Panc1 (cell line): Measurements from ENCODE around the gene KLHDC10. TPM values are rescaled to one million over a fixed set of nuclear protein-coding genes. Genes with fewer than 3 reads are reported as not detected.
A peak's percentile ranks its signal among the peaks of the same experiment; 100 is the strongest.

Experiments
- ATAC-seq: fragments of 200-7000 bp; cut with Tn5 transposase; 2 replicates; pipeline ENCODE4 v1.9.1; 2020; ENCODE audit warnings: mild to moderate bottlenecking, moderate library complexity
- BruUV-seq: library from RNA; stranded (reverse); fragments of 400-500 nt; replicated peaks from 2 replicates; lab custom pipeline; 2021; lab: Mats Ljungman, UMichigan
- CTCF ChIA-PET: fragments of 300-600 bp; sonication (Branson Sonifier 250); formaldehyde crosslinking; loops from one replicate; lab custom pipeline; 2022; ENCODE audit warnings: antibody characterized with exemption; lab: Charles Lee
- POLR2A ChIA-PET: fragments of 300-600 bp; sonication (Branson Sonifier 250); formaldehyde crosslinking; loops from one replicate; lab custom pipeline; 2022; ENCODE audit warnings: antibody characterized with exemption; lab: Charles Lee
- DNase-seq: peaks from one replicate; pipeline ENCODE4 v3.0.0-alpha.2; 2010; ENCODE audit warnings: low read depth, low spot score
- H3K27ac ChIP-seq: 2 replicates; pipeline ENCODE4 v1.5.1; 2011; ENCODE audit warnings: mild to moderate bottlenecking, low read length, inconsistent platforms
- H3K27me3 ChIP-seq: fragments of 200-500 bp; sonication (Bioruptor generic); 2 replicates; pipeline ENCODE4 v1.6.0; 2014; ENCODE audit warnings: low read length, inconsistent platforms; ENCODE audit not compliant: control insufficient read depth, insufficient read depth
- H3K36me3 ChIP-seq: fragments of 200-500 bp; sonication (Bioruptor generic); 2 replicates; pipeline ENCODE4 v1.5.1; 2014; ENCODE audit warnings: inconsistent platforms, mild to moderate bottlenecking, low read length, moderate library complexity; ENCODE audit not compliant: control insufficient read depth, insufficient read depth
- H3K4me1 ChIP-seq: 2 replicates; pipeline ENCODE4 v1.5.1; 2011; ENCODE audit warnings: inconsistent platforms, mild to moderate bottlenecking, low read length, moderate library complexity; ENCODE audit not compliant: control insufficient read depth, insufficient read depth
- H3K4me3 ChIP-seq, 2 experiments: 2 replicates each; pipeline ENCODE4 v1.5.1; 2011 to 2012; ENCODE audit warnings: low read depth in 2 of 2, low read length in 2 of 2, mild to moderate bottlenecking in 2 of 2, inconsistent platforms in 1 of 2, moderate library complexity in 1 of 2
- H3K9me3 ChIP-seq: fragments of 200-500 bp; sonication (Bioruptor generic); 2 replicates; pipeline ENCODE4 v1.5.1; 2014; ENCODE audit warnings: low read depth, mild to moderate bottlenecking, inconsistent platforms, low read length, moderate library complexity; ENCODE audit not compliant: control insufficient read depth, insufficient read depth
- CTCF ChIP-seq: fragments of 450-650 bp; IDR thresholded peaks from 2 replicates; pipeline ENCODE4 v1.5.1; 2017; ENCODE audit warnings: mild to moderate bottlenecking
- POLR2AphosphoS5 ChIP-seq: IDR thresholded peaks from 2 replicates; pipeline ENCODE4 v1.6.1; 2012; ENCODE audit warnings: mild to moderate bottlenecking, low read depth, low read length, moderate library complexity
- SIN3A ChIP-seq: IDR thresholded peaks from 2 replicates; pipeline ENCODE4 v1.6.1; 2012; ENCODE audit warnings: low read depth, mild to moderate bottlenecking, low read length, moderate library complexity, borderline replicate concordance; ENCODE audit not compliant: insufficient read depth
- TCF7L2 ChIP-seq: IDR thresholded peaks from 2 replicates; pipeline ENCODE4 v1.6.1; 2011; ENCODE audit warnings: mild to moderate bottlenecking, low read depth, low read length, inconsistent platforms
- in situ Hi-C: cut with HindIII; loops from 2 replicates; pipeline ENCODE4 v1.10.0; 2016; ENCODE audit warnings: low sequenced_read_pairs, low pct_unique_long_range_greater_than_20kb
- intact Hi-C: fragments of 100-400 bp; cut with micrococcal nuclease; formaldehyde crosslinking; loops from one replicate; pipeline ENCODE4 v1.10.0; 2022; ENCODE audit not compliant: unreplicated experiment
- total RNA-seq: library from RNA; stranded (reverse); gene quantifications from one replicate; pipeline ENCODE4 v1.2.1, GENCODE V29; 2021; ENCODE audit not compliant: unreplicated experiment
- TF ChIP-seq, protein P1 (sequence below), 2 experiments: IDR thresholded peaks; 2 replicates each; pipeline ENCODE4 v1.6.1; 2011 to 2012; ENCODE audit warnings: low read depth in 2 of 2, control low read depth in 1 of 2, low read length in 1 of 2, mild to moderate bottlenecking in 1 of 2, moderate library complexity in 1 of 2; ENCODE audit not compliant: insufficient read depth in 1 of 2

Gene KLHDC10
- total RNA-seq, 1 experiment from 2014 or later: 26.7 TPM

DNA sequence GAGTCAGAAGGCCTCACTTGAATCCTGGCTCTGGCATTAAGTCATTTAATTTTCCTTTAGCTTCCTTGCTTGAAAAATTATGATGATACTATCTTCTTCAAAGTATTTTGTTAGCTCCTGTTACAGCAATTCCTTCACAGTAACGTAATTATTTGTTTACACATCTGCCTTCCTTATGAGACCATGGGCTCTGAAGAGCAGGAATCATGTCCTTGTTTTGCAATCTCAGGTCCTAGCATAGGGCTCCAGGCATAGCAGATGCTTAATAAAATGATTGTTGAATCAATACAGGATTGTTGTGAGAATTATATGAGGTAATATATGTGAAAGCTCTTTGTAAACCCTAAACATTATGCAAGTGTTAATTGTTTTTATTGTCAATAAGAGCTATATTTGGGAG, 25.5 kb downstream of the KLHDC10 start:
- intact Hi-C loops (no loop called here), in situ Hi-C loops (no loop called here)
- Histone ChIP-seq H3K36me3 (no peaks in the 10 kb centered on the region), H3K4me1 (peaks cover 4% of the 10 kb centered on the region; the same call in 1 of the 2 replicates), H3K4me3 (no peak overlapping the region), H3K27me3 (no peaks in the 10 kb centered on the region), H3K27ac (no peak overlapping the region), H3K9me3 (no peaks in the 10 kb centered on the region)
- TF ChIP-seq, protein P1, sequence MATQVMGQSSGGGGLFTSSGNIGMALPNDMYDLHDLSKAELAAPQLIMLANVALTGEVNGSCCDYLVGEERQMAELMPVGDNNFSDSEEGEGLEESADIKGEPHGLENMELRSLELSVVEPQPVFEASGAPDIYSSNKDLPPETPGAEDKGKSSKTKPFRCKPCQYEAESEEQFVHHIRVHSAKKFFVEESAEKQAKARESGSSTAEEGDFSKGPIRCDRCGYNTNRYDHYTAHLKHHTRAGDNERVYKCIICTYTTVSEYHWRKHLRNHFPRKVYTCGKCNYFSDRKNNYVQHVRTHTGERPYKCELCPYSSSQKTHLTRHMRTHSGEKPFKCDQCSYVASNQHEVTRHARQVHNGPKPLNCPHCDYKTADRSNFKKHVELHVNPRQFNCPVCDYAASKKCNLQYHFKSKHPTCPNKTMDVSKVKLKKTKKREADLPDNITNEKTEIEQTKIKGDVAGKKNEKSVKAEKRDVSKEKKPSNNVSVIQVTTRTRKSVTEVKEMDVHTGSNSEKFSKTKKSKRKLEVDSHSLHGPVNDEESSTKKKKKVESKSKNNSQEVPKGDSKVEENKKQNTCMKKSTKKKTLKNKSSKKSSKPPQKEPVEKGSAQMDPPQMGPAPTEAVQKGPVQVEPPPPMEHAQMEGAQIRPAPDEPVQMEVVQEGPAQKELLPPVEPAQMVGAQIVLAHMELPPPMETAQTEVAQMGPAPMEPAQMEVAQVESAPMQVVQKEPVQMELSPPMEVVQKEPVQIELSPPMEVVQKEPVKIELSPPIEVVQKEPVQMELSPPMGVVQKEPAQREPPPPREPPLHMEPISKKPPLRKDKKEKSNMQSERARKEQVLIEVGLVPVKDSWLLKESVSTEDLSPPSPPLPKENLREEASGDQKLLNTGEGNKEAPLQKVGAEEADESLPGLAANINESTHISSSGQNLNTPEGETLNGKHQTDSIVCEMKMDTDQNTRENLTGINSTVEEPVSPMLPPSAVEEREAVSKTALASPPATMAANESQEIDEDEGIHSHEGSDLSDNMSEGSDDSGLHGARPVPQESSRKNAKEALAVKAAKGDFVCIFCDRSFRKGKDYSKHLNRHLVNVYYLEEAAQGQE (IDR thresholded peaks at IDR 0.05; ENCODE audit: insufficient read depth in 1 of 2, low read depth in 2 of 2, low read length in 1 of 2): no peak
- no peak for TF ChIP-seq SIN3A
- no peak for TF ChIP-seq CTCF
- no peak for TF ChIP-seq POLR2AphosphoS5
- TF ChIP-seq TCF7L2: no peak
- DNase-seq (no peak), ATAC-seq (no peak)
- BruUV-seq: no TSS peak
- ChIA-PET POLR2A (no interaction called here), CTCF (no interaction called here)

- ATAC-seq: no peak
- no peak overlapping the region for H3K4me3 ChIP-seq
- no peaks in the 10 kb centered on the region for H3K36me3 ChIP-seq
- H3K9me3 ChIP-seq: no peaks in the 10 kb centered on the region
- POLR2A ChIA-PET: no interaction called here
- intact Hi-C loops (no loop called here), in situ Hi-C loops (no loop called here)
- peaks cover 4% of the 10 kb centered on the region; the same call in 1 of the 2 replicates for H3K4me1 ChIP-seq
- no peak for DNase-seq
- no peak overlapping the region for H3K27ac ChIP-seq
- TF ChIP-seq POLR2AphosphoS5 (no peak), CTCF (peak; percentile 32; the same call in 1 of the 2 replicates)
- CTCF ChIA-PET: no interaction called here
- H3K27me3 ChIP-seq: no peaks in the 10 kb centered on the region
- no TSS peak for BruUV-seq
These were observed 26.0 kb downstream of the KLHDC10 start for GRCh38 chr7:130096243-130096827.
